GM12878 (cell line): ENCODE data around the gene GCSAM. TPM values are rescaled to one million over a fixed set of nuclear protein-coding genes. Genes with fewer than 3 reads are reported as not detected.

Experiments used
- ATF2 ChIP-seq: IDR thresholded peaks from 2 replicates; pipeline ENCODE4 v1.6.1; 2012; ENCODE audit warnings: low read length, inconsistent platforms
- CTCF ChIP-seq, 3 experiments: IDR thresholded peaks in 2 of 3; conservative IDR thresholded peaks in 1 of 3; 2 replicates each; pipeline ENCODE4 v1.5.1; 2011; ENCODE audit warnings: low read depth in 3 of 3, low read length in 3 of 3, mild to moderate bottlenecking in 3 of 3, control low read depth in 2 of 3, moderate library complexity in 2 of 3, inconsistent platforms in 1 of 3, mixed read lengths in 1 of 3; ENCODE audit not compliant: control insufficient read depth in 2 of 3, insufficient read depth in 1 of 3; ENCODE audit errors: extremely low read depth in 1 of 3
- HDGF ChIP-seq: fragments of 450-650 bp; IDR thresholded peaks from 2 replicates; pipeline ENCODE4 v1.6.1; 2016; ENCODE audit warnings: antibody characterized with exemption
- MAX ChIP-seq: IDR thresholded peaks from 2 replicates; pipeline ENCODE4 v1.6.1; 2012; ENCODE audit warnings: low read depth, low read length, improper control_type of control experiment
- NKRF ChIP-seq: fragments of 450-650 bp; conservative IDR thresholded peaks from 2 replicates; pipeline ENCODE4 v1.6.1; 2017; ENCODE audit warnings: mild to moderate bottlenecking, moderate library complexity
- NR2F1 ChIP-seq: fragments of 450-650 bp; conservative IDR thresholded peaks from 2 replicates; pipeline ENCODE4 v1.6.1; 2017; ENCODE audit warnings: mild to moderate bottlenecking
- PKNOX1 ChIP-seq: fragments of 450-650 bp; IDR thresholded peaks from 2 replicates; pipeline ENCODE4 v1.6.1; 2016; ENCODE audit warnings: mild to moderate bottlenecking
- SUPT20H ChIP-seq: IDR thresholded peaks from 2 replicates; pipeline ENCODE4 v1.6.1; 2011; ENCODE audit warnings: low read depth, mild to moderate bottlenecking, low read length, moderate library complexity, borderline replicate concordance; ENCODE audit not compliant: control insufficient read depth
- TAF1 ChIP-seq: IDR thresholded peaks from 2 replicates; pipeline ENCODE4 v1.6.1; 2011; ENCODE audit warnings: mild to moderate bottlenecking, low read depth, low read length, borderline replicate concordance
- TCF12 ChIP-seq: IDR thresholded peaks from 2 replicates; pipeline ENCODE4 v1.6.1; 2011; ENCODE audit warnings: low read depth, mild to moderate bottlenecking, low read length
- YY1 ChIP-seq: IDR thresholded peaks from 2 replicates; pipeline ENCODE4 v1.6.1; 2011; ENCODE audit warnings: low read depth, mild to moderate bottlenecking, low read length
- ZBTB33 ChIP-seq: fragments of 450-650 bp; IDR thresholded peaks from 2 replicates; pipeline ENCODE4 v1.6.1; 2017; ENCODE audit warnings: mild to moderate bottlenecking
- ZNF24 ChIP-seq: fragments of 450-650 bp; IDR thresholded peaks from 2 replicates; pipeline ENCODE4 v1.6.1; 2017; ENCODE audit warnings: antibody characterized with exemption, mild to moderate bottlenecking
- ZNF622 ChIP-seq: fragments of 450-650 bp; IDR thresholded peaks from 2 replicates; pipeline ENCODE4 v1.6.1; 2017; ENCODE audit warnings: mild to moderate bottlenecking, inconsistent platforms
- ZNF687 ChIP-seq: fragments of 450-650 bp; IDR thresholded peaks from 2 replicates; pipeline ENCODE4 v1.6.1; 2017; ENCODE audit warnings: mild to moderate bottlenecking, moderate library complexity
- polyA plus RNA-seq, 11 experiments: library from polyadenylated mRNA; depleted of rRNA in 4 of 11; unstranded in 6 of 11; stranded (reverse) in 5 of 11; fragments of >200 nt; fragmentation: Nextera tagmentation in 4 of 11; fragmentation: Illumina TruSeq in 1 of 11; extraction: Ambion mirVana in 4 of 11; extraction: Trizol in 1 of 11; gene quantifications; 1 replicate in 1 of 11; 2 replicates in 10 of 11; pipeline versions ENCODE4 v1.2.1 to v1.2.3, GENCODE V29; 2011 to 2016; ENCODE audit warnings: inconsistent platforms in 2 of 11, missing spikeins in 2 of 11, low read depth in 1 of 11
- total RNA-seq, 4 experiments: library from RNA; depleted of rRNA in 3 of 4; stranded (reverse); fragments of >200 nt in 3 of 4; fragmentation: Illumina TruSeq in 1 of 4; extraction: Trizol in 1 of 4; gene quantifications; 2 replicates each; pipeline versions ENCODE4 v1.2.1 to v1.2.3, GENCODE V29; 2013 to 2021

Gene GCSAM
- total and polyA plus RNA-seq, 10 of the 15 experiments (the other 5 are each of a cell fraction or from before 2014, with no cell fraction given), result 81.5 to 407 (median 107) TPM

GRCh38 chr3:112117841-112118571, 15.0 kb downstream of the GCSAM start (continued):
- TF ChIP-seq NKRF (peak; percentile 32; the same call in 1 of the 2 replicates), ZNF687 (peak; percentile 86), SUPT20H (no peak), PKNOX1 (no peak), NR2F1 (0 out of 2 replicates have a peak, but pooled peaks have one; percentile 29), HDGF (peak; percentile 44; the same call in 1 of the 2 replicates), ZNF622 (no peak), ZBTB33 (no peak), MAX (0 out of 2 replicates have a peak, but pooled peaks have one; percentile 16), ZNF24 (no peak), CTCF (IDR thresholded peaks at IDR 0.05 in 2 of 3, conservative IDR thresholded peaks at IDR 0.05 in 1 of 3; ENCODE audit: control insufficient read depth in 2 of 3, extremely low read depth in 1 of 3, insufficient read depth in 1 of 3, low read depth in 3 of 3, low read length in 3 of 3) (peak; percentile 32 to 34 (median 33); a peak in 5 of 6 replicates), YY1 (peak; percentile 42; the same call in 1 of the 2 replicates), ATF2 (peak; percentile 61), TAF1 (0 out of 2 replicates have a peak, but pooled peaks have one; percentile 16), TCF12 (0 out of 2 replicates have a peak, but pooled peaks have one; percentile 40)
